ENCODE data around the gene CPEB2.

The CPEB2 gene

DNA sequence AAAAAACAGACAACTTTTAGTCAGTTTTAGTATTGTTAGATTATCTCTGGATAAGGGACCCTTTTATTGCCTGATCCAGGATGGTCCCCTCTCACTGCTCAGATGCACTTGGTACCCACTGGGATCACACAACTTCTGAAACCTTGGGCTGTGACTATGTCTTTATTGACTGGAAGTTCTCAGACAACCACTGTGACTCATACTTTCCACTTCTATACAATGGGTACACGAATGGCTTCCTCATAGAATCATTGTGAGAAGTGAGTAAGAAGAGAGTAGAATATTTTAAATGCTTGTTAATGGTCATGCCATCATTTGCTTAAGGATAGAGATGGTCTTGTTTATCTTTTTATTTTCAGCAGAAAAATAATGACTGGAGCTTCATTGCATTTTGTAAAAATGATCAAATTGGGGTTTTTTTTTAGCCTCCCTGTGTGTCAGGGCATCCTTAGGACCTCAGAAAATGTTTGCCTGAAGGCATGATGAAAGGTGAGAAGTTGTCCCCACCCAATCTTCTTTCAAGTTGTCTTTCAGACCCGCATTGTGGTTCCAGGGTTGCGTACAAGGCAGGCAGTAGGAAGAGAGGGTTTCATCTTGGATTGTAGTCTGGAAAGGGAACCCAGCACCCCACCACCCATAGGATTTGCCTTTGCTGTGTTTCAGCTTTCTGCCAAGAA lies 115.1 kb downstream of the CPEB2 start:
- DNase-seq (ENCODE audit: low read depth): no peak

GRCh38 chr4:15118292-15118691 lies 116.0 kb downstream of the CPEB2 start:
- DNase-seq (ENCODE audit: low read depth): no peak

Measured in stimulated activated CD8-positive, alpha-beta memory T cell treated with anti-CD3 and anti-CD28 coated beads, Interleukin-15, amount 100 ng/mL, for 24 hours (primary cell).